HCT116 (cell line): ENCODE results near the gene SLC25A10. TPM values are rescaled to one million over a fixed set of nuclear protein-coding genes. Genes with fewer than 3 reads are reported as not detected.

Experiments used
- ATAC-seq: fragments of 200-7000 bp; cut with Tn5 transposase; 2 replicates; pipeline ENCODE4 v1.9.1; 2020; ENCODE audit warnings: mild to moderate bottlenecking, moderate library complexity
- BruUV-seq: library from RNA; stranded (reverse); fragments of 400-500 nt; replicated peaks from 2 replicates; lab custom pipeline; 2021; lab: Mats Ljungman, UMichigan
- CTCF ChIA-PET: fragments of 300-600 bp; sonication (Branson Sonifier 250); formaldehyde crosslinking; loops from one replicate; lab custom pipeline; 2021; ENCODE audit warnings: antibody characterized with exemption; lab: Charles Lee
- POLR2A ChIA-PET: fragments of 300-600, 350-600 bp; sonication (Branson Sonifier 250); formaldehyde crosslinking; loops from one replicate; lab custom pipeline; 2021; ENCODE audit warnings: antibody characterized with exemption; lab: Charles Lee
- RAD21 ChIA-PET, 2 experiments: fragments of 300-600 bp; sonication (Branson Sonifier 250); formaldehyde crosslinking; loops; one replicate each; lab custom pipeline; 2023; ENCODE audit warnings: low total read pairs in 2 of 2; ENCODE audit not compliant: uncharacterized antibody in 2 of 2, unreplicated experiment in 2 of 2, low non-redundant PET in 1 of 2; lab: Charles Lee
- DNase-seq: peaks from one replicate; pipeline ENCODE4 v3.0.0-alpha.2; 2010; ENCODE audit warnings: low read depth, low spot score
- H2AFZ ChIP-seq: fragments of 200-600 bp; shearing (Covaris generic), sonication (generic); 2 replicates; pipeline ENCODE4 v1.6.1; 2017; ENCODE audit warnings: low read depth, mixed run types, mixed read lengths, antibody characterized with exemption, low read length; ENCODE audit not compliant: poor library complexity, severe bottlenecking
- H3K27ac ChIP-seq: 2 replicates; pipeline ENCODE4 v1.5.1; 2012; ENCODE audit warnings: low read depth, low read length
- H3K27me3 ChIP-seq: fragments of 200-600 bp; sonication (generic); 2 replicates; pipeline ENCODE4 v1.6.1; 2016; ENCODE audit warnings: mixed run types, low read length, mixed read lengths; ENCODE audit not compliant: insufficient read depth
- H3K36me3 ChIP-seq, 2 experiments: fragments of 200-500 bp in 1 of 2; fragments of 200-600 bp in 1 of 2; sonication (Bioruptor generic) in 1 of 2; sonication (generic) in 1 of 2; 2 replicates each; pipeline versions ENCODE4 v1.5.1 to v1.6.1; 2014 to 2016; ENCODE audit warnings: low read length in 2 of 2, inconsistent platforms in 1 of 2, mixed read lengths in 1 of 2, mixed run types in 1 of 2; ENCODE audit not compliant: insufficient read depth in 2 of 2, control insufficient read depth in 1 of 2
- H3K4me1 ChIP-seq, 2 experiments: fragments of 200-600 bp in 1 of 2; sonication (generic) in 1 of 2; 2 replicates each; pipeline versions ENCODE4 v1.5.1 to v1.6.1; 2012 to 2017; ENCODE audit warnings: low read length in 2 of 2, inconsistent platforms in 1 of 2, mild to moderate bottlenecking in 1 of 2, mixed read lengths in 1 of 2, mixed run types in 1 of 2, moderate library complexity in 1 of 2; ENCODE audit not compliant: insufficient read depth in 2 of 2, control insufficient read depth in 1 of 2
- H3K4me2 ChIP-seq: fragments of 200-600 bp; sonication (generic); 2 replicates; pipeline ENCODE4 v1.6.1; 2017; ENCODE audit warnings: mixed run types, low read length, mixed read lengths
- H3K4me3 ChIP-seq, 2 experiments: fragments of 200-600 bp in 1 of 2; sonication (generic) in 1 of 2; replicated peaks in 1 of 2; 2 replicates each; pipeline ENCODE4 v1.5.1; 2011 to 2016; ENCODE audit warnings: low read length in 2 of 2, control low read depth in 1 of 2, low read depth in 1 of 2, mild to moderate bottlenecking in 1 of 2, mixed read lengths in 1 of 2, mixed run types in 1 of 2
- H3K79me2 ChIP-seq: fragments of 200-600 bp; sonication (generic); 2 replicates; pipeline ENCODE4 v1.6.1; 2017; ENCODE audit warnings: mild to moderate bottlenecking, mixed run types, low read length, moderate library complexity, mixed read lengths; ENCODE audit not compliant: insufficient read depth
- H3K9ac ChIP-seq: fragments of 200-600 bp; sonication (generic); 2 replicates; pipeline ENCODE4 v1.6.1; 2016; ENCODE audit warnings: low read length, mixed read lengths
- H3K9me2 ChIP-seq: fragments of 200-600 bp; sonication (generic), shearing (Covaris generic); 2 replicates; pipeline ENCODE4 v1.6.1; 2017; ENCODE audit warnings: mixed run types, mild to moderate bottlenecking, moderate library complexity; ENCODE audit not compliant: insufficient read depth
- H3K9me3 ChIP-seq, 2 experiments: fragments of 200-500 bp in 1 of 2; fragments of 200-600 bp in 1 of 2; sonication (Bioruptor generic) in 1 of 2; sonication (generic) in 1 of 2; 2 replicates each; pipeline ENCODE4 v1.6.1; 2014 to 2017; ENCODE audit warnings: low read length in 2 of 2, mixed read lengths in 2 of 2, inconsistent platforms in 1 of 2, low read depth in 1 of 2, mild to moderate bottlenecking in 1 of 2, mixed run types in 1 of 2, moderate library complexity in 1 of 2; ENCODE audit not compliant: control insufficient read depth in 1 of 2, insufficient read depth in 1 of 2
- H4K20me1 ChIP-seq: fragments of 200-600 bp; sonication (generic), shearing (Covaris generic); 2 replicates; pipeline ENCODE4 v1.6.1; 2017; ENCODE audit warnings: mixed run types, mild to moderate bottlenecking, moderate library complexity; ENCODE audit not compliant: insufficient read depth
- CBX3 ChIP-seq: IDR thresholded peaks from 2 replicates; pipeline ENCODE4 v1.6.1; 2012; ENCODE audit warnings: low read depth
- CEBPB ChIP-seq: IDR thresholded peaks from 2 replicates; pipeline ENCODE4 v1.6.1; 2012; ENCODE audit warnings: low read depth
- CTCF ChIP-seq, 3 experiments: fragments of 200-600 bp in 1 of 3; sonication (generic) in 1 of 3; IDR thresholded peaks in 2 of 3; conservative IDR thresholded peaks in 1 of 3; 2 replicates each; pipeline ENCODE4 v1.5.1; 2012 to 2017; ENCODE audit warnings: low read depth in 2 of 3, low read length in 2 of 3, antibody characterized with exemption in 1 of 3, borderline replicate concordance in 1 of 3, control low read depth in 1 of 3, mild to moderate bottlenecking in 1 of 3, mixed read lengths in 1 of 3, mixed run types in 1 of 3, moderate library complexity in 1 of 3; ENCODE audit not compliant: insufficient read depth in 1 of 3
- EZH2 ChIP-seq: fragments of 200-600 bp; sonication (generic); IDR thresholded peaks from 2 replicates; pipeline ENCODE4 v1.6.1; 2017; ENCODE audit warnings: antibody characterized with exemption, mixed run types
- FOSL1 ChIP-seq: IDR thresholded peaks from 2 replicates; pipeline ENCODE4 v1.6.1; 2012; ENCODE audit warnings: low read depth
- JUND ChIP-seq: IDR thresholded peaks from 2 replicates; pipeline ENCODE4 v1.6.1; 2012
- POLR2A ChIP-seq: IDR thresholded peaks from 2 replicates; pipeline ENCODE4 v1.7.0; 2011; ENCODE audit warnings: borderline replicate concordance; ENCODE audit not compliant: insufficient read depth, insufficient read length; ENCODE audit errors: extremely low read depth
- POLR2AphosphoS5 ChIP-seq: IDR thresholded peaks from 2 replicates; pipeline ENCODE4 v1.6.1; 2011; ENCODE audit warnings: mild to moderate bottlenecking, low read depth, low read length, moderate library complexity
- SIN3A ChIP-seq: IDR thresholded peaks from 2 replicates; pipeline ENCODE4 v1.6.1; 2012; ENCODE audit warnings: low read depth
- ZBTB33 ChIP-seq: IDR thresholded peaks from 2 replicates; pipeline ENCODE4 v1.6.1; 2011; ENCODE audit warnings: mild to moderate bottlenecking, low read length, moderate library complexity; ENCODE audit not compliant: insufficient replicate concordance; ENCODE audit errors: extremely low read depth
- ZNF274 ChIP-seq: fragments of 200-500 bp; sonication (Bioruptor generic); IDR thresholded peaks from 2 replicates; pipeline ENCODE4 v1.6.1; 2014; ENCODE audit warnings: mild to moderate bottlenecking, low read depth, low read length, inconsistent platforms
- intact Hi-C: fragments of 100-400 bp; cut with micrococcal nuclease; formaldehyde crosslinking; loops from 2 replicates; pipeline ENCODE4 v1.10.0; 2022
- total RNA-seq: library from RNA; stranded (reverse); gene quantifications from one replicate; pipeline ENCODE4 v1.2.1, GENCODE V29; 2021; ENCODE audit not compliant: unreplicated experiment

The SLC25A10 gene
- total RNA-seq, 1 experiment from 2014 or later, result 70.8 TPM

- CTCF ChIA-PET, result no interaction called here
- RAD21 ChIA-PET, result interaction anchor here (1.2 kb wide), 2 partner anchors 19 to 20 kb away, joined by 4 read pairs; partner anchors contain the start of gene MRPL12 (in 1 of the 2)
- H2AFZ ChIP-seq, result no peak overlapping the region
- H3K4me2 ChIP-seq, result peak overlapping the region; percentile 96
- intact Hi-C loops, result loop anchor here (1.0 to 2.0 kb wide), 2 partner anchors 15 to 20 kb away; partner anchors contain the start of gene MRPL12
- no peaks in the 10 kb centered on the region for H3K9me3 ChIP-seq
- H4K20me1 ChIP-seq, result peaks cover 6% of the 10 kb centered on the region; the same call in 1 of the 2 replicates
- peaks cover 18 to 23% of the 10 kb centered on the region in 2 experiments for H3K4me1 ChIP-seq
- H3K27me3 ChIP-seq, result no peaks in the 10 kb centered on the region
- POLR2A ChIA-PET, result interaction anchor here (1.1 to 4.4 kb wide), 5 partner anchors 17 to 164 kb away, joined by 3 to 33 read pairs (median 6); partner anchors contain the start of genes CCDC137, MRPL12 and OXLD1
- peak overlapping the region; percentile 85 for H3K9ac ChIP-seq
- H3K36me3 ChIP-seq, result peaks cover 10 to 29% of the 10 kb centered on the region in 2 experiments
- H3K79me2 ChIP-seq, result peaks cover 61% of the 10 kb centered on the region
- no TSS peak for BruUV-seq
- H3K27ac ChIP-seq, result peak overlapping the region; percentile 92
- no peaks in the 10 kb centered on the region for H3K9me2 ChIP-seq
- peak overlapping the region; percentile 86 to 99 for H3K4me3 ChIP-seq
- TF ChIP-seq CBX3 (no peak), SIN3A (no peak), ZNF274 (no peak), EZH2 (no peak), POLR2AphosphoS5 (no peak), FOSL1 (no peak), CEBPB (no peak), CTCF (IDR thresholded peaks at IDR 0.05 in 2 of 3, conservative IDR thresholded peaks at IDR 0.05 in 1 of 3; ENCODE audit: borderline replicate concordance in 1 of 3, insufficient read depth in 1 of 3, low read depth in 2 of 3, low read length in 2 of 3) (no peak), POLR2A (no peak), ZBTB33 (no peak), JUND (no peak)
- no peak for DNase-seq
- no peak for ATAC-seq
These were observed 29.4 kb upstream of the SLC25A10 start for GRCh38 chr17:81682565-81683207.
